Prostate gland (tissue), 2 donors: Measurements from ENCODE around the gene MRI1. TPM values are rescaled to one million over a fixed set of nuclear protein-coding genes. Genes with fewer than 3 reads are reported as not detected.

ENCODE experiments used
- DNase-seq: peaks from one replicate; pipeline ENCODE4 v3.0.0-alpha.2; 2019; ENCODE audit warnings: low spot score
- H3K27ac ChIP-seq, 2 donors: fragments of 200-600 bp; sonication (generic); 2 replicates each; pipeline ENCODE4 v1.5.1; 2017 to 2019
- H3K27me3 ChIP-seq: fragments of 200-600 bp; sonication (generic); replicated peaks from 2 replicates; pipeline ENCODE4 v1.5.1; 2019; ENCODE audit not compliant: insufficient read depth
- H3K36me3 ChIP-seq, 2 donors: fragments of 200-600 bp; sonication (generic); 1 replicate in 1 of 2; 2 replicates in 1 of 2; pipeline versions ENCODE4 v1.5.1 to v1.8.1; 2017 to 2019
- H3K4me1 ChIP-seq: fragments of 200-600 bp; sonication (generic); replicated peaks from 2 replicates; pipeline ENCODE4 v1.5.1; 2019
- H3K4me3 ChIP-seq, 2 donors: fragments of 200-600 bp; sonication (generic); 2 replicates each; pipeline ENCODE4 v1.5.1; 2017 to 2019
- H3K9me3 ChIP-seq: fragments of 200-600 bp; sonication (generic); 2 replicates; pipeline ENCODE4 v1.5.1; 2017
- POLR2A ChIP-seq: fragments of 450-650 bp; IDR thresholded peaks from one replicate; pipeline ENCODE4 v1.6.1; 2016; ENCODE audit warnings: antibody characterized with exemption, mild to moderate bottlenecking
- POLR2AphosphoS5 ChIP-seq: sonication (generic); formaldehyde crosslinking; IDR thresholded peaks from one replicate; pipeline ENCODE4 v1.6.1; 2017; ENCODE audit warnings: antibody characterized with exemption
- WGBS: methylation state at CpG from one replicate; pipeline ENCODE4 v1.1.5; 2018; 5-methylcytosine and 5-hydroxymethylcytosine counted together
- intact Hi-C: fragments of 100-400 bp; cut with DNase I; formaldehyde crosslinking; loops from one replicate; pipeline ENCODE4 v1.14.2; 2022
- total RNA-seq, 2 donors: library from RNA; depleted of rRNA; stranded (reverse); fragments of >200 nt; gene quantifications; one replicate each; pipeline ENCODE4 v1.1.0, GENCODE V29; 2016
- TF ChIP-seq, protein P1 (sequence below), 4 experiments: fragments of 200-600 bp in 2 of 4; fragments of 450-650 bp in 2 of 4; sonication (generic) in 2 of 4; IDR thresholded peaks; 1 replicate in 3 of 4; 2 replicates in 1 of 4; pipeline ENCODE4 v1.5.1; 2016 to 2019; ENCODE audit warnings: antibody characterized with exemption in 4 of 4, mild to moderate bottlenecking in 2 of 4, moderate library complexity in 2 of 4

The MRI1 gene
- total RNA-seq, 2 donors from 2014 or later, result 62.7 to 64.5 TPM

DNA sequence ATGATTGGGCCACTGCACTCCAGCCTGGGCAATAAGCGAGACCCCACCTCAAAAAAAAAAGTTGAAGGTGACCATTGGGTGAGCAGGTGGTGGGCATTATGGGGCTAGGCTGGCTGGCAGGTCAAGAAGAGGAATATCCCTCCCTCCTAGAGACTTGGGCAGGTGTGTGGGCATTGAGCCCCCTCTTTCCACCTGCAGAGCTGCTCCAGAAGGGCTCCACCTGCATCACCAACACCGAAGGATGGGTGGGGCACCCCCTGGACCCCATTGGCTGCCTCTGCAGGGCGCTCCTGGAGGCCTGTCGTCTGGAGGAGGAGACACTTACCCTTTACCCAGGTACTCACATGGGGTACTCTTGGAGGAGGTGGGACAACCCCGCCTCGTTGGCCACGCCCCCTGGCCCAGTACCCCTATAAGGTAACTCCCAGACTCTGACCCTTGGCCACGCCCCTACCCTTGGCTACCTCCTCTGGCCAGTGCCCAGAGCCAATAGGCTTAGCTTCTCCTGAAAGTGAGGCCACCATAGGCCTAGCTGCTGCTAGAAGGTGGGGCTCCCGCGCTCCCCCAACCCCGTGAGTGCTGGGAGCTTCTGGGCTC is 52.8 kb downstream of the MRI1 start:
- H3K4me3 ChIP-seq, result peak overlapping the region in 1 of 2 donors; percentile 23
- TF ChIP-seq, protein P1, sequence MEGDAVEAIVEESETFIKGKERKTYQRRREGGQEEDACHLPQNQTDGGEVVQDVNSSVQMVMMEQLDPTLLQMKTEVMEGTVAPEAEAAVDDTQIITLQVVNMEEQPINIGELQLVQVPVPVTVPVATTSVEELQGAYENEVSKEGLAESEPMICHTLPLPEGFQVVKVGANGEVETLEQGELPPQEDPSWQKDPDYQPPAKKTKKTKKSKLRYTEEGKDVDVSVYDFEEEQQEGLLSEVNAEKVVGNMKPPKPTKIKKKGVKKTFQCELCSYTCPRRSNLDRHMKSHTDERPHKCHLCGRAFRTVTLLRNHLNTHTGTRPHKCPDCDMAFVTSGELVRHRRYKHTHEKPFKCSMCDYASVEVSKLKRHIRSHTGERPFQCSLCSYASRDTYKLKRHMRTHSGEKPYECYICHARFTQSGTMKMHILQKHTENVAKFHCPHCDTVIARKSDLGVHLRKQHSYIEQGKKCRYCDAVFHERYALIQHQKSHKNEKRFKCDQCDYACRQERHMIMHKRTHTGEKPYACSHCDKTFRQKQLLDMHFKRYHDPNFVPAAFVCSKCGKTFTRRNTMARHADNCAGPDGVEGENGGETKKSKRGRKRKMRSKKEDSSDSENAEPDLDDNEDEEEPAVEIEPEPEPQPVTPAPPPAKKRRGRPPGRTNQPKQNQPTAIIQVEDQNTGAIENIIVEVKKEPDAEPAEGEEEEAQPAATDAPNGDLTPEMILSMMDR (IDR thresholded peaks at IDR 0.05), result no peak
- TF ChIP-seq POLR2A (no peak), POLR2AphosphoS5 (no peak)
- peak; percentile 33 for DNase-seq

DNA sequence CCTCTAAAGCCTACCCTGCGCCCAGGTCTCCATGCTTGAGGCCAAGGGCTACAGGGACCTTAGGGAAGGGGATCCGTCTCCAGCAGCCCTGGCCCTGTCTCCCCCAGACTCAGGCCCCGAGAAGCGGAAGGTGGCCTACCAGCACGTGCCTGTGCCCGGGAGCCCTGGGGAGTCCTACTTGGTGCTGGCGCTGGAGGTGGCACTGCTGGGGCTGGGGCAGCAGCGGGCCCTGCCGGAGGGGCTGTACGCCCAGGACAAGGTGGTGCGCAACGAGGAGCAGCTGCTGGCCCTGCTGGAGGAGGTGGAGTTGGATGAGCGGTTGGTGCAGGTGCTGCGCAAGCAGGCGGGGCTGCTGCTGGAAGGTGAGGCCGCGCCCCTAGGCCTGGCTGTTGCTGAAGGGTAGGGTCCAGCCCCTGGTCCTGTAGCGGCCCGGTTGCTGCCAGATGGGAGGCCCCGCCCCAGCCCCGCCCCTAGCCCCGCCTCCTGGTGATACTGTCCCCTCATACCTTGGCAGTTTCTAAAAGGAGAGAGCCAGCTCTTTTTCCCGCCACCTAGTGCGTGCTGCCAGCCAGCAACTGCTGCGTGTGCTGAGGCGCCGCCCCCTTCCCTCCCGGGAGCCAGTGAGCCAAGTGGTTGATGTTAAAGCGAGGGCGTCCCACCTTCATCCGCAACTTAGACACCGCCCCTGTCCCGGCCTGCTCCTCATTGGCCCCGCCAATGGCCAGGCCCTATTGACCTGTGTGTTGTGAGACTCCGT is 53.5 kb downstream of the MRI1 start:
- H3K36me3 ChIP-seq, result no peaks in the 10 kb centered on the region
- peaks cover 2% of the 10 kb centered on the region for H3K4me1 ChIP-seq
- peak overlapping the region in 1 of 2 donors; percentile 23 for H3K4me3 ChIP-seq
- TF ChIP-seq POLR2A (peak; percentile 34), POLR2AphosphoS5 (peak; percentile 71)
- TF ChIP-seq, protein P1 (IDR thresholded peaks at IDR 0.05), result no peak
- DNase-seq, result peak; percentile 81
- peak overlapping the region; percentile 26 to 52 for H3K27ac ChIP-seq
- 43% methylated on average over 32 of the region's 35 CpGs for WGBS
- H3K27me3 ChIP-seq, result no peaks in the 10 kb centered on the region
- intact Hi-C loops, result no loop called here
- H3K9me3 ChIP-seq, result no peaks in the 10 kb centered on the region

More for the DNA sequence above, 52.8 kb downstream of the MRI1 start:
- Histone ChIP-seq H3K27me3 (no peaks in the 10 kb centered on the region), H3K4me1 (peaks cover 2% of the 10 kb centered on the region), H3K36me3 (no peaks in the 10 kb centered on the region), H3K27ac (peak overlapping the region; percentile 26 to 52), H3K9me3 (no peaks in the 10 kb centered on the region)
- WGBS, result 64% methylated on average over 11 of the region's 11 CpGs
- intact Hi-C loops, result no loop called here

DNA sequence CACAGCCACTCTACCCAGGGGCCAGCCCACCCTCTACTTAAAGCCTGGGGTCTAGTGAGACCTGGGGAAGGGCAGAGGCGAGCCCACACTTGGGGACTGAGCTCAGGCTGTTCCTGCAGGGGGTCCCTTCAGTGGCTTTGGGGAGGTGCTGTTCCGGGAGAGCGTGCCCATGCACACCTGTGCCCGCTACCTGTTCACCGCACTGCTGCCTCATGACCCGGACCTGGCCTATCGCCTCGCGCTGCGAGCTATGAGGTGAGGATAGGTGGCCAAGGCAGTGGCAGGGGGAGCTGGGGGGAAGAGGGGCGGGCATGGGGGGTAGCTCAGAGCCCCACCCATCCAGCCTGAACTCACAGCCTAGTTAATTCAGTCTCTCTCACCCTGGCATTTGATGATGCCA is 54.9 kb downstream of the MRI1 start:
- H3K4me3 ChIP-seq, result no peak overlapping the region
- no peak for DNase-seq
- no peaks in the 10 kb centered on the region for H3K9me3 ChIP-seq
- intact Hi-C loops, result no loop called here
- peaks cover 2% of the 10 kb centered on the region for H3K4me1 ChIP-seq
- H3K27me3 ChIP-seq, result no peaks in the 10 kb centered on the region
- H3K27ac ChIP-seq, result no peak overlapping the region
- no peaks in the 10 kb centered on the region for H3K36me3 ChIP-seq
- WGBS, result 95% methylated on average over 11 of the region's 11 CpGs
- TF ChIP-seq POLR2A (no peak), POLR2AphosphoS5 (no peak)
- TF ChIP-seq, protein P1 (IDR thresholded peaks at IDR 0.05), result no peak

DNA sequence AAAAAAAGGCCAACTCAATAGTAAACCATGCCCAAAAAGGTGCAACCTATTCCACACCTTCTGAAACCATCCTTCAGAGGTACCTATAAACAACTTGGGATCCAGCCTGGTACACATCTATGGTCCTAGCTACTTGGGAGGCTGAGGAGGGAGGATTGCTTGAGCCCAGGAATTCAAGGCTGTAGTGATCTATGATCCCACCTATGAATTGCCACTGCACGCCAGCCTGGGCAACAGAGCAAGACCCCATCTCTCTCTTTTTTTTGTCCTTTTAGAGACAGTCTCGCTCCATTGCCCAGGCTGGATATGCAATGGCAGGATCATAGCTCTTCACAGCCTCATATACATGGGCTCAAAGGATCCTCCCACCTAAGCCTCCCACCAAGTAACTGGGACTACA is 57.0 kb downstream of the MRI1 start:
- intact Hi-C loops, result no loop called here
- TF ChIP-seq POLR2A, result no peak
- TF ChIP-seq POLR2AphosphoS5, result no peak
- TF ChIP-seq, protein P1 (IDR thresholded peaks at IDR 0.05), result no peak
- H3K27ac ChIP-seq, result no peak overlapping the region

More for the DNA sequence above, 57.0 kb downstream of the MRI1 start:
- Histone ChIP-seq H3K4me1 (peaks cover 2% of the 10 kb centered on the region), H3K4me3 (no peak overlapping the region), H3K36me3 (no peaks in the 10 kb centered on the region), H3K27me3 (no peaks in the 10 kb centered on the region), H3K9me3 (no peaks in the 10 kb centered on the region)
- 94% methylated on average over 2 of the region's 2 CpGs for WGBS
- DNase-seq, result no peak
